HepG2 (cell line): ENCODE data around the gene P2RX6. TPM values are rescaled to one million over a fixed set of nuclear protein-coding genes. Genes with fewer than 3 reads are reported as not detected.
A peak's percentile ranks its signal among the peaks of the same experiment; 100 is the strongest.

Experiments used
- ARID2 ChIP-seq: sonication (generic); formaldehyde crosslinking; IDR thresholded peaks from 2 replicates; pipeline ENCODE4 v1.8.1; 2022; ENCODE audit warnings: mild to moderate bottlenecking, missing genetic modification reagents, borderline replicate concordance
- CREB1 ChIP-seq, 2 experiments: fragments of 450-650 bp in 1 of 2; IDR thresholded peaks; 2 replicates each; pipeline ENCODE4 v1.6.1; 2016 to 2017; ENCODE audit warnings: control low read depth in 1 of 2, mild to moderate bottlenecking in 1 of 2, missing compliant biosample characterization in 1 of 2, missing genetic modification characterization in 1 of 2
- ETV6 ChIP-seq: sonication (generic); formaldehyde crosslinking; conservative IDR thresholded peaks from 2 replicates; pipeline ENCODE4 v1.4.0; 2020; ENCODE audit warnings: missing genetic modification reagents
- HES4 ChIP-seq: sonication (generic); formaldehyde crosslinking; IDR thresholded peaks from 2 replicates; pipeline ENCODE4 v1.9.0; 2021; ENCODE audit warnings: mild to moderate bottlenecking, missing genetic modification reagents, borderline replicate concordance
- JUNB ChIP-seq: sonication (generic); formaldehyde crosslinking; IDR thresholded peaks from 2 replicates; pipeline ENCODE4 v1.8.0; 2022; ENCODE audit warnings: missing genetic modification reagents, mild to moderate bottlenecking, borderline replicate concordance
- NONO ChIP-seq, 2 experiments: fragments of 450-650 bp in 1 of 2; sonication (generic) in 1 of 2; formaldehyde crosslinking in 1 of 2; IDR thresholded peaks in 1 of 2; conservative IDR thresholded peaks in 1 of 2; 2 replicates each; pipeline versions ENCODE4 v1.6.1 to v1.8.0; 2017 to 2022; ENCODE audit warnings: mild to moderate bottlenecking in 1 of 2, missing genetic modification reagents in 1 of 2, moderate library complexity in 1 of 2
- PAX8 ChIP-seq: sonication (generic); formaldehyde crosslinking; IDR thresholded peaks from 2 replicates; pipeline ENCODE4 v1.8.0; 2022; ENCODE audit warnings: mild to moderate bottlenecking, missing genetic modification reagents, borderline replicate concordance
- RBM39 ChIP-seq: fragments of 200-400 bp; formaldehyde crosslinking; IDR thresholded peaks from one replicate; pipeline ENCODE4 v1.6.1; 2018; ENCODE audit warnings: antibody characterized with exemption, mild to moderate bottlenecking, low read depth, low read length; ENCODE audit not compliant: poor library complexity, severe bottlenecking
- RFX5 ChIP-seq: IDR thresholded peaks from 2 replicates; pipeline ENCODE4 v1.6.1; 2011; ENCODE audit warnings: low read depth, low read length, improper control_type of control experiment
- SRF ChIP-seq: IDR thresholded peaks from 2 replicates; pipeline ENCODE4 v1.6.1; 2011; ENCODE audit warnings: mild to moderate bottlenecking, low read depth, low read length, moderate library complexity
- SSRP1 ChIP-seq: IDR thresholded peaks from 2 replicates; pipeline ENCODE4 v1.6.1; 2016; ENCODE audit warnings: control low read depth
- TBP ChIP-seq: sonication (generic); formaldehyde crosslinking; IDR thresholded peaks from 2 replicates; pipeline ENCODE4 v1.5.0; 2020; ENCODE audit warnings: missing genetic modification reagents
- ZNF143 ChIP-seq: sonication (generic); formaldehyde crosslinking; IDR thresholded peaks from 2 replicates; pipeline ENCODE4 v1.4.0; 2020; ENCODE audit warnings: missing genetic modification reagents
- ZNF335 ChIP-seq: sonication (generic); formaldehyde crosslinking; IDR thresholded peaks from 2 replicates; pipeline ENCODE4 v1.4.0; 2020; ENCODE audit warnings: missing genetic modification reagents
- ZNF564 ChIP-seq: sonication (generic); formaldehyde crosslinking; IDR thresholded peaks from 2 replicates; pipeline ENCODE4 v1.8.1; 2023; ENCODE audit warnings: mild to moderate bottlenecking, missing genetic modification reagents
- ZNF572 ChIP-seq: sonication (generic); formaldehyde crosslinking; IDR thresholded peaks from 2 replicates; pipeline ENCODE4 v1.5.1; 2020; ENCODE audit warnings: mild to moderate bottlenecking, missing genetic modification reagents
- ZNF674 ChIP-seq: sonication (generic); formaldehyde crosslinking; IDR thresholded peaks from 2 replicates; pipeline ENCODE4 v1.5.0; 2020; ENCODE audit warnings: low read depth, mild to moderate bottlenecking, missing genetic modification reagents
- ZSCAN20 ChIP-seq: sonication (generic); formaldehyde crosslinking; IDR thresholded peaks from 2 replicates; pipeline ENCODE4 v1.4.0; 2020; ENCODE audit warnings: missing genetic modification reagents, mild to moderate bottlenecking, borderline replicate concordance
- polyA plus RNA-seq, 8 experiments: library from polyadenylated mRNA; depleted of rRNA in 3 of 8; stranded (reverse) in 7 of 8; unstranded in 1 of 8; fragments of >200 nt; fragmentation: Illumina TruSeq in 4 of 8; extraction: Trizol in 4 of 8; gene quantifications; 2 replicates each; pipeline versions ENCODE4 v1.2.1 to v1.2.3, GENCODE V29; 2011 to 2016; ENCODE audit warnings: low read depth in 4 of 8, missing spikeins in 1 of 8, mixed read lengths in 1 of 8; ENCODE audit not compliant: insufficient read depth in 1 of 8
- total RNA-seq, 5 experiments: library from RNA; depleted of rRNA; stranded (reverse); fragments of >200 nt; fragmentation: Illumina TruSeq; extraction: Trizol; gene quantifications; 2 replicates each; pipeline ENCODE4 v1.2.3, GENCODE V29; 2016; ENCODE audit warnings: low read depth in 1 of 5
- TF ChIP-seq, protein P1 (sequence below): fragments of 450-650 bp; IDR thresholded peaks from 2 replicates; pipeline ENCODE4 v1.6.1; 2016
- TF ChIP-seq, protein P2 (sequence below): IDR thresholded peaks from 2 replicates; pipeline ENCODE4 v1.6.1; 2012; ENCODE audit warnings: inconsistent platforms
- TF ChIP-seq, protein P3 (sequence below): IDR thresholded peaks from 2 replicates; pipeline ENCODE4 v1.6.1; 2016; ENCODE audit warnings: low read depth, borderline replicate concordance
- TF ChIP-seq, protein P4 (sequence below): IDR thresholded peaks from 2 replicates; pipeline ENCODE4 v1.6.1; 2016; ENCODE audit warnings: low read depth, missing genetic modification reagents, missing compliant biosample characterization

The P2RX6 gene
- total and polyA plus RNA-seq, 2 of the 13 experiments (the other 11 are each of a cell fraction or from before 2014, with no cell fraction given): 0.04 to 0.12 TPM

DNA sequence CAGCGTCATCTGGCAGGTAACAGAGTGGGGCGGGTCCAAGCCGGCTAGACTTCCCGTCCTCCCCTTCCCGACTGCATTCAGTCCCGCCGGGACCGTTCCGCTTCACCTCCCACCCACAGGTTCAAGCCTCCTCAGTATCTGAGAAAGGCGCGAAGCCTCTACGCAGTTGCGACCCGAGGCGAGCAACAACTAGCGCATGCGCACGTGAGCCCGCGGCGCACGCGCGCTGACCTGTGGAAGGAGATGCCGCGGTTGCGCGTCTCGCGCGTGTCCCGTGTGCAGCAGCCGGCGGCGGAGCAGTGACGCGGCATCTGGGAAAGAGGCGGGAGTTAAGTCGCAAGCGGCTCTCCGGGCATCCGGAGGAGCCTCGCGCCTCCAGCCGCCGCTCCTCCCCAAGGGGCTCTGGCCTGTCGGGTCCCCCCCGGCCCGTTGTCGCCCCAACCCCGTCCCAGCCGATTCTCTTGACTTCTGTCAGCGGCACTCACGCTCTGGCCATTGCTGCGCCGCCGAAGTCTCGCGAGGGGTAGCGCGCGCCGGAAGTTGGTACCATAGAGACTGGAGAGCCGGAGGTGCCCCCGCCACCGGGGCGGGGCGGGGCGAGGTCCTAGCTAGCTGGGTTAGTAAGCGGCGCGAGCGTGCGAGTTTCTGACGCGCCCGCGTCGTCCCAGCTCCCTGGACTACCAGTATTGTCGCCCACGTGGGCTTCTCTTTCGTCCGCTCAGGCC, 13.2 kb upstream of the P2RX6 start, which contains the start of gene THAP7 (continued):
- TF ChIP-seq, protein P1, sequence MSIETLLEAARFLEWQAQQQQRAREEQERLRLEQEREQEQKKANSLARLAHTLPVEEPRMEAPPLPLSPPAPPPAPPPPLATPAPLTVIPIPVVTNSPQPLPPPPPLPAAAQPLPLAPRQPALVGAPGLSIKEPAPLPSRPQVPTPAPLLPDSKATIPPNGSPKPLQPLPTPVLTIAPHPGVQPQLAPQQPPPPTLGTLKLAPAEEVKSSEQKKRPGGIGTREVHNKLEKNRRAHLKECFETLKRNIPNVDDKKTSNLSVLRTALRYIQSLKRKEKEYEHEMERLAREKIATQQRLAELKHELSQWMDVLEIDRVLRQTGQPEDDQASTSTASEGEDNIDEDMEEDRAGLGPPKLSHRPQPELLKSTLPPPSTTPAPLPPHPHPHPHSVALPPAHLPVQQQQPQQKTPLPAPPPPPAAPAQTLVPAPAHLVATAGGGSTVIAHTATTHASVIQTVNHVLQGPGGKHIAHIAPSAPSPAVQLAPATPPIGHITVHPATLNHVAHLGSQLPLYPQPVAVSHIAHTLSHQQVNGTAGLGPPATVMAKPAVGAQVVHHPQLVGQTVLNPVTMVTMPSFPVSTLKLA: no peak
- TF ChIP-seq RBM39 (peak; percentile 49), SRF (peak; percentile 15; the same call in 1 of the 2 replicates), RFX5 (0 out of 2 replicates have a peak, but pooled peaks have one; percentile 3), JUNB (CRISPR knock-in tag) (no peak), ZNF335 (peak; percentile 75; the same call in 1 of the 2 replicates), ARID2 (CRISPR knock-in tag) (no peak), HES4 (CRISPR knock-in tag) (peak; percentile 90), SSRP1 (CRISPR knock-in tag) (no peak), TBP (no peak), PAX8 (CRISPR knock-in tag) (0 out of 2 replicates have a peak, but pooled peaks have one; percentile 14), ZNF564 (peak; percentile 82; the same call in 1 of the 2 replicates), ZNF572 (CRISPR knock-in tag) (no peak), ZNF674 (no peak), ZNF143 (peak; percentile 50; the same call in 1 of the 2 replicates), ETV6 (CRISPR knock-in tag) (no peak; the same call in 1 of the 2 replicates), CREB1 (IDR thresholded peaks at IDR 0.05) (peak; percentile 75), CREB1 (CRISPR knock-in tag; IDR thresholded peaks at IDR 0.05) (peak; percentile 86), NONO (IDR thresholded peaks at IDR 0.05) (no peak), NONO (CRISPR knock-in tag; conservative IDR thresholded peaks at IDR 0.05) (peak; percentile 81), ZSCAN20 (CRISPR knock-in tag) (no peak)
- TF ChIP-seq, protein P2, sequence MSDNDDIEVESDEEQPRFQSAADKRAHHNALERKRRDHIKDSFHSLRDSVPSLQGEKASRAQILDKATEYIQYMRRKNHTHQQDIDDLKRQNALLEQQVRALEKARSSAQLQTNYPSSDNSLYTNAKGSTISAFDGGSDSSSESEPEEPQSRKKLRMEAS: peak; percentile 92
- TF ChIP-seq, protein P3, sequence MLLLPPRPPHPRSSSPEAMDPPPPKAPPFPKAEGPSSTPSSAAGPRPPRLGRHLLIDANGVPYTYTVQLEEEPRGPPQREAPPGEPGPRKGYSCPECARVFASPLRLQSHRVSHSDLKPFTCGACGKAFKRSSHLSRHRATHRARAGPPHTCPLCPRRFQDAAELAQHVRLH (CRISPR knock-in tag): peak; percentile 30; the same call in 1 of the 2 replicates
- TF ChIP-seq, protein P4, sequence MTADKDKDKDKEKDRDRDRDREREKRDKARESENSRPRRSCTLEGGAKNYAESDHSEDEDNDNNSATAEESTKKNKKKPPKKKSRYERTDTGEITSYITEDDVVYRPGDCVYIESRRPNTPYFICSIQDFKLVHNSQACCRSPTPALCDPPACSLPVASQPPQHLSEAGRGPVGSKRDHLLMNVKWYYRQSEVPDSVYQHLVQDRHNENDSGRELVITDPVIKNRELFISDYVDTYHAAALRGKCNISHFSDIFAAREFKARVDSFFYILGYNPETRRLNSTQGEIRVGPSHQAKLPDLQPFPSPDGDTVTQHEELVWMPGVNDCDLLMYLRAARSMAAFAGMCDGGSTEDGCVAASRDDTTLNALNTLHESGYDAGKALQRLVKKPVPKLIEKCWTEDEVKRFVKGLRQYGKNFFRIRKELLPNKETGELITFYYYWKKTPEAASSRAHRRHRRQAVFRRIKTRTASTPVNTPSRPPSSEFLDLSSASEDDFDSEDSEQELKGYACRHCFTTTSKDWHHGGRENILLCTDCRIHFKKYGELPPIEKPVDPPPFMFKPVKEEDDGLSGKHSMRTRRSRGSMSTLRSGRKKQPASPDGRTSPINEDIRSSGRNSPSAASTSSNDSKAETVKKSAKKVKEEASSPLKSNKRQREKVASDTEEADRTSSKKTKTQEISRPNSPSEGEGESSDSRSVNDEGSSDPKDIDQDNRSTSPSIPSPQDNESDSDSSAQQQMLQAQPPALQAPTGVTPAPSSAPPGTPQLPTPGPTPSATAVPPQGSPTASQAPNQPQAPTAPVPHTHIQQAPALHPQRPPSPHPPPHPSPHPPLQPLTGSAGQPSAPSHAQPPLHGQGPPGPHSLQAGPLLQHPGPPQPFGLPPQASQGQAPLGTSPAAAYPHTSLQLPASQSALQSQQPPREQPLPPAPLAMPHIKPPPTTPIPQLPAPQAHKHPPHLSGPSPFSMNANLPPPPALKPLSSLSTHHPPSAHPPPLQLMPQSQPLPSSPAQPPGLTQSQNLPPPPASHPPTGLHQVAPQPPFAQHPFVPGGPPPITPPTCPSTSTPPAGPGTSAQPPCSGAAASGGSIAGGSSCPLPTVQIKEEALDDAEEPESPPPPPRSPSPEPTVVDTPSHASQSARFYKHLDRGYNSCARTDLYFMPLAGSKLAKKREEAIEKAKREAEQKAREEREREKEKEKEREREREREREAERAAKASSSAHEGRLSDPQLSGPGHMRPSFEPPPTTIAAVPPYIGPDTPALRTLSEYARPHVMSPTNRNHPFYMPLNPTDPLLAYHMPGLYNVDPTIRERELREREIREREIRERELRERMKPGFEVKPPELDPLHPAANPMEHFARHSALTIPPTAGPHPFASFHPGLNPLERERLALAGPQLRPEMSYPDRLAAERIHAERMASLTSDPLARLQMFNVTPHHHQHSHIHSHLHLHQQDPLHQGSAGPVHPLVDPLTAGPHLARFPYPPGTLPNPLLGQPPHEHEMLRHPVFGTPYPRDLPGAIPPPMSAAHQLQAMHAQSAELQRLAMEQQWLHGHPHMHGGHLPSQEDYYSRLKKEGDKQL (CRISPR knock-in tag): 0 out of 2 replicates have a peak, but pooled peaks have one; percentile 9
